Naive thymus-derived CD8-positive, alpha-beta T cell (primary cell): ENCODE results near the gene POLR2H. TPM values are rescaled to one million over a fixed set of nuclear protein-coding genes. Genes with fewer than 3 reads are reported as not detected.

Source experiments
- ATAC-seq, 2 donors: fragments of 150-1000 bp; cut with Tn5 transposase in 1 of 2; sonication (Bioruptor Pico), chemical (Tn5 transposase) in 1 of 2; 1 replicate in 1 of 2; 2 replicates in 1 of 2; pipeline ENCODE4 v1.10.0; 2021; ENCODE audit warnings: mild to moderate bottlenecking in 2 of 2, moderate library complexity in 2 of 2
- POLR2A ChIA-PET: fragments of 350-600 bp; sonication (Branson Sonifier 250); formaldehyde crosslinking; loops from one replicate; lab custom pipeline; 2021; ENCODE audit warnings: antibody characterized with exemption; lab: Charles Lee
- DNase-seq, 10 donors: peaks; one replicate each; pipeline versions ENCODE4 v3.0.0 to v3.0.0-alpha.2; 2020 to 2022
- H3K27ac Mint-ChIP-seq, 10 donors: one replicate each; pipeline ENCODE4 v1.8.0; 2020 to 2022; ENCODE audit warnings: mild to moderate bottlenecking in 10 of 10, mixed read lengths in 10 of 10, moderate library complexity in 4 of 10, inconsistent platforms in 1 of 10
- H3K27me3 Mint-ChIP-seq, 5 donors: one replicate each; pipeline ENCODE4 v1.8.0; 2021 to 2022; ENCODE audit warnings: mixed read lengths in 5 of 5
- H3K36me3 Mint-ChIP-seq, 3 donors: one replicate each; pipeline ENCODE4 v1.8.0; 2020 to 2022; ENCODE audit warnings: mixed read lengths in 3 of 3, mild to moderate bottlenecking in 2 of 3, inconsistent platforms in 1 of 3
- H3K4me1 Mint-ChIP-seq, 4 donors: one replicate each; pipeline ENCODE4 v1.8.0; 2021 to 2022; ENCODE audit warnings: mixed read lengths in 4 of 4
- H3K4me3 Mint-ChIP-seq, 10 donors: one replicate each; pipeline ENCODE4 v1.8.0; 2020 to 2022; ENCODE audit warnings: mild to moderate bottlenecking in 10 of 10, mixed read lengths in 10 of 10, moderate library complexity in 6 of 10, inconsistent platforms in 1 of 10
- H3K9me3 Mint-ChIP-seq, 9 donors: one replicate each; pipeline ENCODE4 v1.8.0; 2020 to 2022; ENCODE audit warnings: mixed read lengths in 9 of 9, mild to moderate bottlenecking in 3 of 9, inconsistent platforms in 1 of 9, moderate library complexity in 1 of 9
- polyA plus RNA-seq, 3 donors: library from polyadenylated mRNA; unstranded; fragments of 300-500 nt; fragmentation: Illumina TruSeq; gene quantifications; one replicate each; pipeline ENCODE4 v1.2.3, GENCODE V29; 2021
- total RNA-seq, 8 experiments: library from RNA in 2 of 8; stranded (reverse) in 2 of 8; gene quantifications; one replicate each; pipeline ENCODE4 v1.2.3 and lab custom pipeline; 2021 to 2026

POLR2H gene
- total and polyA plus RNA-seq, 5 experiments from 2014 or later = 58.0 to 81.6 (median 60.9) TPM

GRCh38 chr3:184357248-184358123 is 4.0 kb upstream of the POLR2H start:
- Mint-ChIP-seq H3K27me3 (no peaks in the 10 kb centered on the region), H3K4me3 (peak overlapping the region in 2 of 10 donors; percentile 45 to 48), H3K9me3 (no peaks in the 10 kb centered on the region), H3K36me3 (peaks cover 0 to 5% (median 0%) of the 10 kb centered on the region in 3 donors), H3K4me1 (peaks cover 7 to 21% (median 12%) of the 10 kb centered on the region in 4 donors), H3K27ac (no peak overlapping the region)
- POLR2A ChIA-PET = no interaction called here
- peak in 1 of 10 donors; percentile 28 for DNase-seq
- ATAC-seq = no peak

GRCh38 chr3:184358124-184358767 is 3.3 kb upstream of the POLR2H start:
- Mint-ChIP-seq H3K27ac (no peak overlapping the region), H3K4me1 (peaks cover 7 to 22% (median 13%) of the 10 kb centered on the region in 4 donors), H3K36me3 (peaks cover 0 to 5% (median 0%) of the 10 kb centered on the region in 3 donors), H3K4me3 (peak overlapping the region in 2 of 10 donors; percentile 45), H3K27me3 (peaks cover 0 to 2% (median 0%) of the 10 kb centered on the region in 5 donors), H3K9me3 (no peaks in the 10 kb centered on the region)
- no peak for ATAC-seq
- no peak for DNase-seq
- POLR2A ChIA-PET = no interaction called here

GRCh38 chr3:184358921-184359350 is 2.6 kb upstream of the POLR2H start:
- POLR2A ChIA-PET = interaction anchor here (0.9 to 1.2 kb wide), 3 partner anchors 18 to 155 kb away, joined by 3 read pairs; no protein-coding TSS in a partner anchor
- DNase-seq = no peak
- Mint-ChIP-seq H3K9me3 (no peaks in the 10 kb centered on the region), H3K27ac (no peak overlapping the region), H3K4me3 (peak overlapping the region in 2 of 10 donors; percentile 30 to 70), H3K36me3 (peaks cover 0 to 5% (median 0%) of the 10 kb centered on the region in 3 donors), H3K27me3 (peaks cover 0 to 3% (median 0%) of the 10 kb centered on the region in 5 donors), H3K4me1 (peaks cover 7 to 22% (median 19%) of the 10 kb centered on the region in 4 donors)
- no peak for ATAC-seq

- no peak overlapping the region for H3K27ac Mint-ChIP-seq
- H3K4me1 Mint-ChIP-seq = peaks cover 10 to 27% (median 24%) of the 10 kb centered on the region in 4 donors
- no peaks in the 10 kb centered on the region for H3K9me3 Mint-ChIP-seq
- peak overlapping the region in 2 of 10 donors; percentile 58 to 91 for H3K4me3 Mint-ChIP-seq
- DNase-seq (no peak), ATAC-seq (no peak)
- POLR2A ChIA-PET = interaction anchor here (0.9 to 2.9 kb wide), 4 partner anchors 17 to 154 kb away, joined by 3 to 15 read pairs (median 3); partner anchors contain the start of gene FAM131A
- H3K36me3 Mint-ChIP-seq = peaks cover 0 to 5% (median 0%) of the 10 kb centered on the region in 3 donors
- H3K27me3 Mint-ChIP-seq = peaks cover 0 to 3% (median 0%) of the 10 kb centered on the region in 5 donors
These were observed 1.9 kb upstream of the POLR2H start for GRCh38 chr3:184359610-184360009.

GRCh38 chr3:184360070-184360928 is 1.2 kb upstream of the POLR2H start:
- DNase-seq (no peak), ATAC-seq (no peak)
- H3K4me3 Mint-ChIP-seq = peak overlapping the region; percentile 71 to 91 (median 83)
- H3K27ac Mint-ChIP-seq = peak overlapping the region in 8 of 10 donors; percentile 37 to 91 (median 66)
- H3K36me3 Mint-ChIP-seq = peaks cover 0 to 6% (median 0%) of the 10 kb centered on the region in 3 donors
- peaks cover 0 to 3% (median 0%) of the 10 kb centered on the region in 5 donors for H3K27me3 Mint-ChIP-seq
- H3K4me1 Mint-ChIP-seq = peaks cover 16 to 34% (median 30%) of the 10 kb centered on the region in 4 donors
- POLR2A ChIA-PET = interaction anchor here (0.9 to 3.2 kb wide), 5 partner anchors 22 to 165 kb away, joined by 3 to 15 read pairs (median 3); partner anchors contain the start of gene FAM131A
- no peaks in the 10 kb centered on the region for H3K9me3 Mint-ChIP-seq

GRCh38 chr3:184360929-184361531 is 480 bp upstream of the POLR2H start:
- peaks cover 18 to 35% (median 32%) of the 10 kb centered on the region in 4 donors for H3K4me1 Mint-ChIP-seq
- peaks cover 0 to 3% (median 0%) of the 10 kb centered on the region in 5 donors for H3K27me3 Mint-ChIP-seq
- H3K9me3 Mint-ChIP-seq = no peaks in the 10 kb centered on the region
- H3K27ac Mint-ChIP-seq = peak overlapping the region in 7 of 10 donors; percentile 13 to 91 (median 57)
- ATAC-seq = peak in 1 of 2 donors; percentile 2
- DNase-seq = no peak
- peaks cover 0 to 9% (median 0%) of the 10 kb centered on the region in 3 donors for H3K36me3 Mint-ChIP-seq
- POLR2A ChIA-PET = interaction anchor here (0.9 to 3.2 kb wide), 5 partner anchors 23 to 217 kb away, joined by 3 to 15 read pairs (median 3); partner anchors contain the start of gene FAM131A
- H3K4me3 Mint-ChIP-seq = peak overlapping the region; percentile 71 to 91 (median 83)

- Mint-ChIP-seq H3K4me1 (peaks cover 21 to 40% (median 36%) of the 10 kb centered on the region in 4 donors), H3K9me3 (no peaks in the 10 kb centered on the region), H3K4me3 (peak overlapping the region; percentile 91 to 98 (median 97)), H3K27me3 (peaks cover 0 to 3% (median 0%) of the 10 kb centered on the region in 5 donors), H3K27ac (peak overlapping the region; percentile 79 to 97 (median 93)), H3K36me3 (peaks cover 0 to 20% (median 0%) of the 10 kb centered on the region in 3 donors)
- POLR2A ChIA-PET = interaction anchor here (0.5 to 3.2 kb wide), 14 partner anchors 8 to 1576 kb away, joined by 3 to 15 read pairs (median 3); partner anchors contain the start of genes EIF4G1, FAM131A, PSMD2 and TRA2B
- ATAC-seq (peak; percentile 19 to 26), DNase-seq (peak in 7 of 10 donors; percentile 13 to 54 (median 36))
These were observed 590 bp downstream of the POLR2H start for GRCh38 chr3:184361932-184362667.

- H3K4me1 Mint-ChIP-seq = peaks cover 21 to 41% (median 36%) of the 10 kb centered on the region in 4 donors
- H3K27me3 Mint-ChIP-seq = peaks cover 0 to 3% (median 0%) of the 10 kb centered on the region in 5 donors
- no peaks in the 10 kb centered on the region for H3K9me3 Mint-ChIP-seq
- H3K4me3 Mint-ChIP-seq = peak overlapping the region; percentile 91 to 99 (median 98)
- POLR2A ChIA-PET = interaction anchor here (0.5 to 3.2 kb wide), 14 partner anchors 9 to 1575 kb away, joined by 3 to 15 read pairs (median 3); partner anchors contain the start of genes EIF2B5, EIF4G1, FAM131A and TRA2B
- H3K36me3 Mint-ChIP-seq = peaks cover 0 to 28% (median 0%) of the 10 kb centered on the region in 3 donors
- ATAC-seq (peak; percentile 80 to 84), DNase-seq (peak; percentile 79 to 96 (median 93))
- peak overlapping the region; percentile 91 to 98 (median 96) for H3K27ac Mint-ChIP-seq
These were observed 1.4 kb downstream of the POLR2H start for GRCh38 chr3:184362668-184363546.

GRCh38 chr3:184366619-184367289 is 5.2 kb downstream of the POLR2H start:
- peaks cover 24 to 34% (median 29%) of the 10 kb centered on the region in 4 donors for H3K4me1 Mint-ChIP-seq
- H3K27ac Mint-ChIP-seq = peak overlapping the region in 2 of 10 donors; percentile 9 to 75
- H3K36me3 Mint-ChIP-seq = peaks cover 0 to 48% (median 0%) of the 10 kb centered on the region in 3 donors
- H3K27me3 Mint-ChIP-seq = peaks cover 0 to 3% (median 0%) of the 10 kb centered on the region in 5 donors
- no peak for ATAC-seq
- DNase-seq = no peak
- POLR2A ChIA-PET = interaction anchor here (0.8 kb wide), 1 partner anchor 27 kb away, joined by 5 read pairs; no protein-coding TSS in a partner anchor
- H3K9me3 Mint-ChIP-seq = no peaks in the 10 kb centered on the region
- H3K4me3 Mint-ChIP-seq = peak overlapping the region in 1 of 10 donors; percentile 26
